NCI-H2196 treated with DMSO at 0.1 percent for 48 hours (cell line): ENCODE data around the gene MRPS6.

Experiments used
- DNase-seq: peaks from one replicate; lab custom pipeline; 2025; ENCODE audit not compliant: unreplicated experiment; lab: John Stamatoyannopoulos, UW

The MRPS6 gene

GRCh38 chr21:34065027-34065426 is 8.4 kb upstream of the MRPS6 start:
- DNase-seq, result no peak

DNA sequence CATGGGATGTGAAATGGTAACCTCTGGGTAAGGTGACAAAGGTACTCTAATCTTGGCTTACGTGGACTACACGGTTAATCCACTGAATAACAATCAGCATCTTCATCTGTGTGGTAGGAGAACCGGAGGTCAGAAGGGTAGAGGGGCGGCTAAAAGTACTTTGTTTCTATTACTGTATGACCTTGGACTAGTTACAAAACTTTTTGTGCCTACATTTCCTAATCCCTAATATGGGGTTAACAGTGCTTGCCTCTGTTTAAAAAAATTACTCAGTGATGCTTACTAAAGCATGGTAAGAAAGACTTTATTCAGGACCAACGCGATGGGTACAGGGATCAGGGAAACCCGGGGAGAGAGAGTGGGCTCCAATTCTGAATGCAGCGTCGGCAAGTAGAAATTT is 1.7 kb upstream of the MRPS6 start:
- DNase-seq, result no peak

DNA sequence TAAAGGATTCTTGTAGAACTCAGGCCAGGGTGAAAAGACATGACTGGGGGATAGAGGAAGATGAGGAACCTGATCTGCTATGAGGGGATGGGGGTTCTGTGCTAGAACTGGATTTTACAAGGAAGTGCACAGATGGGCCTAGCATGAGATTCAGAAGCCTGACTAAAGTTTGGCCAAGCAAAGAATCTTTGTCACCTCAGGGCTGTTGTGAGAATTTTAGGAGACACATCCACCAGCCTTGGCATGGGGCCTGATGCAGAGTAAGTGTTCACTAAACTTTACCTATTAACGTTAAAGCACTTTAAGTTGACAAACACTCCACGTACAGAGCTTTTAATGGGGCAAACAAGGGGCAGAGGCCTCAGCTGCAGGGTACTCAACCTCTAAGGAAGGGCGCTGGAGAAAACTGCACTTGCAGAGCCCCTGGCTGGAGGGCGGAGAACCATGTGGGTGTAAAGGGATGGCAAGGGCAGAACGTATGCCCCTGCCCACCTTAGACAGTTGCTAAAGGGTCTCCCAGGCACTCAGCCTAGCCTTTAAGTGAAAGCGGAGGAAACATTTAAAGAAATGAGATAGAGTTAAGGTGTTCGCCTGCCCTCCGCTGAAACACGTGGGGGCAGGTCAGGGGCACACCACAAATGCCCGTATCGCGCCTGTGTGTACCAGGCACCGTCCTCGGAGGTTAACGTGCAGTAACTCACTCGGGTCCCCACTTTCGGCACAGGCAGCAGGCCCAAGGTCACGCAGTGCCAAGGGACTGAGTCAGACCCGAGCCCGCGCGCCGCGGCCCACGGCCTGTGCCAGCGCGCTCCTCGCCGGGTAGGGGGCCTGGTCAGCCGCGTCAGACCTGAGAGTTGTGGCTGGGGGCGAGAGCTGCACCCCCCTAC is 990 bp upstream of the MRPS6 start:
- no peak for DNase-seq

DNA sequence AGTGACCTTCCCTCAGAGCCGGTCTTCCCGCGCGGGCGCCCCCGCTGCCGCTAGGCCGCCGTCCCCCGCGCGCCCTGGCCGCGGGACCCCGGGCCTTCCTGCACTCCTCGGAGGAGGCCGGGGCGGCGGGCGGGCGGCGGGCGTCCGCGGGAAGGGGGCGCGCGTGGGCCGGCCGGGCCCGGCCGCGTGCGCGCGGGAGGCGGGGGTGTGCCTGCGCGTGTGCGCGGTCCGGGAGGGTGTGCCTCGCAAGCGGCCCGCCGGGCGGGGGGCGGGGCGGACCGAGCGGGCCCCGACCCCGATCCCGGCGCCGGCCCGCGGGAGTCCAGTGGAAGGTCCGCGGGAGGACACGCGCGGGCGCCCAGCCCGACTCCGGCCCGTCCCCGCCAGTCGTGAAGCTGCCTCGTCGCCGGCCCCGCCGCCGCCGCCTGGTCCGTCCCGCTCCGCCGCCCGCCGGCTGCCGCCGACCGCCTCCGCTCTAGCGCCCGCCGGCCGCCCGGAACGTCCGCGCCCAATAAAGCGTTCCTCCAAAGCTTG is 438 bp downstream of the MRPS6 start:
- no peak for DNase-seq

GRCh38 chr21:34074283-34075090 is 1.1 kb downstream of the MRPS6 start:
- DNase-seq, result no peak

- no peak for DNase-seq
These were observed 1.7 kb downstream of the MRPS6 start for GRCh38 chr21:34075091-34075425.

GRCh38 chr21:34075760-34076660 is 2.6 kb downstream of the MRPS6 start:
- DNase-seq, result no peak

DNA sequence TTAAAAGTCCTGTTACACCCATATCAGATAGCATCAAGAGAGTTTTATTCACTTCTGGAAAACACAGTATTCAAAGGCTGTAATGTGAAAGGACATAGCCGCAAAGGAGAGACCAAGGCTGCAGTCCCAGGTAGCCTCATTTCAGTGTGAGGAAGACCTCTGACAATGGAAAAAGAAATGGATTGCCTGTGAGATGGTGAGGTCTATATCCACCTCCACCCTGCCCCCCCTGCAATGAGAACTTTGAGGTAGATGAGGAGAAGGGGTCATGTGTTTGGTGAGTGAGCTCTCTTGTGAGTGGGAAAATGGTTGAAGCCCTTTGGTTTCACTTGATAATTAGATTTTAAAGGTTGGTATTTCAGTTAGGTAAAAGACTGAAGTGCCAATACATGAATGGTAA is 3.5 kb downstream of the MRPS6 start:
- no peak for DNase-seq

GRCh38 chr21:34077888-34078287 is 4.5 kb downstream of the MRPS6 start:
- DNase-seq, result no peak

DNA sequence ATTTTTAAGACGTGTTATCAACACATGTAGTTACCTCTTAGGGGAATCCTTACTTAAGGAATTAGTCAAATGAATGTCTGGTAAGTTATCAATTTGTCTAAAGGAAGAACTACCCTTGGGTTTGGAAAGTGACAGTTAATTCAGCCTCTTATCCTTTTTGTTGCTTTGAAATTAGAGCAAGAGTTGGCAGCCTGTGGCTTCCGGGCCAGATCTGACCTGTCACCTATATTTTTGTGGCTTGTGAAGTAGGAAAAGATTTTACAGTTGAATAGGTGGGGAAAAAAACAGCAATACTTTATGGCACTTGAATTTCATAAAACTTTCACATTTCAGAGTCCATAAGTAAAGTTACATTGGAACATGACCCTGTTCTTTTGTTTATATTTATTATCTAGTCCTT is 5.5 kb downstream of the MRPS6 start:
- no peak for DNase-seq

GRCh38 chr21:34080710-34081109 is 7.3 kb downstream of the MRPS6 start:
- no peak for DNase-seq

DNA sequence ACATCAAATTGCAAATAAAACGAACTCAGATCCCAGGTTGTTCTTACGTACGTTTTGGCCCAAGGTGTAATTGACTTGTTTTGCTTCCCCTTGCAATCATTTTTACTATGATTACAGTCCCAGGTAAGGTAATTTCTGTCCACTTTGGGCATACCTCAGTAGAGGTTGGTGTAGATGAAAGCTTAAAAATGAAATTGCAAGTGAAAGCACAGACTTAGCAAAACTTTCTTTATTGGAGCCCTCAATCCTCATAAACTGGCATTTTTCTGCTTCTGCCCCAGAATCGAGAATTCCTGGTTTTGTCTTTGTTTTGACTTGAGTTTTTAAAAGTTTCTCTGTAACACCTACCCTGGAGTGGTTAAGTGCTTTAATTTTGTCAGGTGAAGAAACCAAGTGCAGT is 9.4 kb downstream of the MRPS6 start:
- DNase-seq, result no peak

- DNase-seq, result no peak
These were observed 10.0 kb downstream of the MRPS6 start for GRCh38 chr21:34083357-34083756.

DNA sequence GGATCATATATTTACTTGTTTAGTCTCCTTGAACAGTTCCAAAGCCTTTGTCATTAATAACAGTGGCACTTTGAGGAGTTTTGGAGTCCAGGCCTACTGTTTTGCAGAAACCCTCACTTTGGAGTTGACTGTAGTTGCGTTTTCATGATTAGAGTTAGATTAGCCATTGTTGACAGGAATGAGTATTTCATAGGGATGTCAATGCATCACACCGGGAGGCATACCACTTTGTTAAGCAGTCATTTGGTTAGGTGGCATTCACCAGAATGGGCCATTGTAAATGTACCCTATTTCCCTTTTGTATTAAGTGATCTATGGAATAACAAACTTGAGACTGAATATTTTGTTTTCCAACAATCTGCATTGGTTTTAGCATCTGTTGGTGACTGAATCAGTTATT is 11.8 kb downstream of the MRPS6 start:
- DNase-seq, result no peak

GRCh38 chr21:34086887-34087306 is 13.5 kb downstream of the MRPS6 start:
- DNase-seq, result no peak

DNA sequence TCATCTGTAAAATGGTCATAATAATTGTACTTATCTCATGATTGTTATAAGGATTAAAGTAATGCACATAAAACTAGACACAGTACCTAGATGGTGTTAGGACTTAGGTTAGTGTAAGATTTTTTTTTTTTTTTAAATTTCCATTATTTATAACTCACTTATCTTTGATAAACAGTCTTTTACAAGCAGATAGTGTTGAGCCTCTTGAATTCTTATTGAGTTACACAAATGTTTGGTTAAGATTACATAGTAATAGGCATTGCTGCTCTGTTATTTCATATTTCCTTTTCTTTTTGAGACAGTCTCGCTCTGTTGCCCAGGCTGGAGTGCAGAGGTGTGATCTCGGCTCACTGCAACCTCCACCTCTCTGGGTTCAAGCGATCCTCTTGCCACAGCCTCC is 15.4 kb downstream of the MRPS6 start:
- no peak for DNase-seq

DNA sequence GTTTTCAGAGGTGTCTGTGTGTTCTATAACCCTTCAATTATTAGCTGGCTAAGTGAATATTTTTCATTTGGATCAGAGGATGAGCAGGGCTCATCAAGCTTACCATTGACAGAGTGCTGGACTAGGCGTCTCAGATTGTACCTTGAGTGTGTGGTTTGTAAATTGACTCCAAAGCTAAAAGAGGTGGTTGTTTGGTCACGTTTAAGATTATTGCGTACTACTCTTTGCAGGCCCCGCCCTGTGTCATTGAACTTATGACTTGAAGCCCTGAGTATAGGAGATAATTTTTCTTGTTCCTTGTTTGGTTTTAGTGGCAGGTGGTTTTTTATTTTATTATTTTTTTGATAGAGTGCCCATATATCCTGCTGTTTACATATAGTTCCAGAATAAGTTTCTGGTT is 17.7 kb downstream of the MRPS6 start:
- no peak for DNase-seq

DNA sequence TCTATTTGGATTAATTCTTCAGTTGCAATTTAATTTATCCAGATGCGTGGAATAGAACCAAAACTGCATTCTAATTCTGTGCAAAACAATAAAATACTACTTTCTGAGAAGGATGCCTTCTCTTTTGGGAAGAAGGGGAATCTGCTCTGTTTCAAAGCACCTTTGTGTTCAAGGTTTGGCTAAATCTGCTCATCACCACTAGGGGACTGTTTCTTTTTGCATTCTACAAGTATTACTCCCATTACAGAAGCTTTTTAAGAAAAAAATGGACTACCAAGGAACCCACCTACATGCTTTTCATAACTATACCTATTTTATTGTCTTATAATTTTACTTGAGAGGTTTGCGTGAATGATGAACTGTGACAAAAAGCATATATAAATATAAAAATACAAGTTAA is 18.2 kb downstream of the MRPS6 start:
- DNase-seq, result no peak

- no peak for DNase-seq
These were observed 19.0 kb downstream of the MRPS6 start for GRCh38 chr21:34092262-34092921.

GRCh38 chr21:34093083-34093482 is 19.7 kb downstream of the MRPS6 start:
- no peak for DNase-seq

GRCh38 chr21:34094949-34095348 is 21.6 kb downstream of the MRPS6 start:
- DNase-seq, result no peak
